A549 (cell line): ENCODE measurements around the gene AAK1.

Experiments used
- CHD2 ChIP-seq: fragments of 150-350 bp; IDR thresholded peaks from 2 replicates; pipeline ENCODE4 v1.6.1; 2014; ENCODE audit warnings: low read length; ENCODE audit not compliant: partially characterized antibody
- CHD4 ChIP-seq: fragments of 200-600 bp; sonication (generic); IDR thresholded peaks from 2 replicates; pipeline ENCODE4 v1.6.1; 2016; ENCODE audit warnings: antibody characterized with exemption, mild to moderate bottlenecking, borderline replicate concordance
- CTCF ChIP-seq: fragments of >200 bp; sonication (Bioruptor Twin); formaldehyde crosslinking; IDR thresholded peaks from 3 replicates; pipeline ENCODE4 v1.5.1; 2016
- NPAS2 ChIP-seq: fragments of 250-450 bp; sonication (Bioruptor Pico); IDR thresholded peaks from 2 replicates; pipeline ENCODE4 v1.8.0; 2022; ENCODE audit warnings: mild to moderate bottlenecking, moderate library complexity, borderline replicate concordance
- PHF8 ChIP-seq: fragments of 200-600 bp; sonication (generic); IDR thresholded peaks from 2 replicates; pipeline ENCODE4 v1.6.1; 2016; ENCODE audit warnings: low read depth, mild to moderate bottlenecking, antibody characterized with exemption, moderate library complexity, borderline replicate concordance
- RCOR1 ChIP-seq: fragments of 150-350 bp; IDR thresholded peaks from 2 replicates; pipeline ENCODE4 v1.6.1; 2014; ENCODE audit warnings: antibody characterized with exemption, low read length, low read depth
- REST ChIP-seq: fragments of 200-600 bp; sonication (generic); IDR thresholded peaks from 2 replicates; pipeline ENCODE4 v1.6.1; 2016; ENCODE audit warnings: antibody characterized with exemption, mild to moderate bottlenecking, moderate library complexity
- SMC3 ChIP-seq: fragments of >200 bp; sonication (Bioruptor Twin); formaldehyde crosslinking; IDR thresholded peaks from 3 replicates; pipeline ENCODE4 v1.6.1; 2018; ENCODE audit warnings: inconsistent platforms
- TF ChIP-seq, protein P1 (sequence below): fragments of 150-350 bp; IDR thresholded peaks from 2 replicates; pipeline ENCODE4 v1.6.1; 2014; ENCODE audit warnings: low read depth, mild to moderate bottlenecking, low read length

- TF ChIP-seq CTCF (no peak), RCOR1 (no peak), CHD4 (no peak), CHD2 (no peak), REST (no peak), NPAS2 (CRISPR knock-in tag) (no peak), SMC3 (no peak), PHF8 (no peak)
- TF ChIP-seq, protein P1, sequence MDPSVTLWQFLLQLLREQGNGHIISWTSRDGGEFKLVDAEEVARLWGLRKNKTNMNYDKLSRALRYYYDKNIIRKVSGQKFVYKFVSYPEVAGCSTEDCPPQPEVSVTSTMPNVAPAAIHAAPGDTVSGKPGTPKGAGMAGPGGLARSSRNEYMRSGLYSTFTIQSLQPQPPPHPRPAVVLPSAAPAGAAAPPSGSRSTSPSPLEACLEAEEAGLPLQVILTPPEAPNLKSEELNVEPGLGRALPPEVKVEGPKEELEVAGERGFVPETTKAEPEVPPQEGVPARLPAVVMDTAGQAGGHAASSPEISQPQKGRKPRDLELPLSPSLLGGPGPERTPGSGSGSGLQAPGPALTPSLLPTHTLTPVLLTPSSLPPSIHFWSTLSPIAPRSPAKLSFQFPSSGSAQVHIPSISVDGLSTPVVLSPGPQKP, result no peak
Measured at GRCh38 chr2:69615078-69615625, 28.4 kb downstream of the AAK1 start.
